Erythroblast (primary cell): ENCODE data around the gene LRRC1.

Source experiments
- GATA1 ChIP-seq: IDR thresholded peaks from 2 replicates; pipeline ENCODE4 v1.6.1; 2011; ENCODE audit warnings: low read depth, mild to moderate bottlenecking, control low read depth, low read length, moderate library complexity
- POLR2A ChIP-seq: IDR thresholded peaks from 2 replicates; pipeline ENCODE4 v1.6.1; 2011; ENCODE audit warnings: mild to moderate bottlenecking, low read length

DNA sequence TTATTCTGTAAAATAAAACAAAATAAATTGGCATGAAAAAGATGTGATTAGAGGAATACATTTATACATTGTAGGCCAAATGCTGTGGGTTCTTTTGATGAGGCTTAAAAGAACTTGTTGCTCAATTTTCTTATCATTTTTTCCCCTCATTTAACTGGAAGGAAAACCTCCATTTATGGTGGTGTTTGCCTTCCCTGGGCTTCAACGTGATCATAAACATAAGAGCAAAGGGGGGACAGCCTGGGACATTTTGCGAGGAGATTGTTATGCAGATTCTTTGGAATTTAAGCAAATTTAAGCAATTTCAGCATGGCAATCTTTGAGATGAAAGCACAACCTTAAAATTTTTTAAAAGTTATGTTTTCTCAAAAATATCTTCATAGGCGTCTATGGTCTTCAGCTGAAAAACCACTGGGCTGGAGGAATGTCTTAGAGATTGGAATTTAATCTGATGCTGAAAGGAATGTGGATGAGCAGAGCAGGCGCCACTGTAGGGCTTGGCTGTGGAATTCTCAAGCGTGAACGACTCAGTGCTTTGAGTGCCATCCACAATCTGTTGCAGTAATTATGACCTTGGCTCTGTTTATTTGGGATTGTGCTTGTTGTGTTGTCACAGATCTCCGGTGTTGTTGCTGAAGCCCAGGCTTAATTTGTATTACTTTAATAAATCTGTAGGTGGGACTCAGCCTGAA, 167.0 kb downstream of the LRRC1 start:
- TF ChIP-seq POLR2A (no peak), GATA1 (no peak)
